HCT116 (cell line): Measurements from ENCODE around the gene C1R. TPM values are rescaled to one million over a fixed set of nuclear protein-coding genes. Genes with fewer than 3 reads are reported as not detected.

ENCODE experiments used
- ATAC-seq: fragments of 200-7000 bp; cut with Tn5 transposase; 2 replicates; pipeline ENCODE4 v1.9.1; 2020; ENCODE audit warnings: mild to moderate bottlenecking, moderate library complexity
- BruUV-seq: library from RNA; stranded (reverse); fragments of 400-500 nt; replicated peaks from 2 replicates; lab custom pipeline; 2021; lab: Mats Ljungman, UMichigan
- CTCF ChIA-PET: fragments of 300-600 bp; sonication (Branson Sonifier 250); formaldehyde crosslinking; loops from one replicate; lab custom pipeline; 2021; ENCODE audit warnings: antibody characterized with exemption; lab: Charles Lee
- POLR2A ChIA-PET: fragments of 300-600, 350-600 bp; sonication (Branson Sonifier 250); formaldehyde crosslinking; loops from one replicate; lab custom pipeline; 2021; ENCODE audit warnings: antibody characterized with exemption; lab: Charles Lee
- RAD21 ChIA-PET, 2 experiments: fragments of 300-600 bp; sonication (Branson Sonifier 250); formaldehyde crosslinking; loops; one replicate each; lab custom pipeline; 2023; ENCODE audit warnings: low total read pairs in 2 of 2; ENCODE audit not compliant: uncharacterized antibody in 2 of 2, unreplicated experiment in 2 of 2, low non-redundant PET in 1 of 2; lab: Charles Lee
- DNase-seq: peaks from one replicate; pipeline ENCODE4 v3.0.0-alpha.2; 2010; ENCODE audit warnings: low read depth, low spot score
- H2AFZ ChIP-seq: fragments of 200-600 bp; shearing (Covaris generic), sonication (generic); 2 replicates; pipeline ENCODE4 v1.6.1; 2017; ENCODE audit warnings: low read depth, mixed run types, mixed read lengths, antibody characterized with exemption, low read length; ENCODE audit not compliant: poor library complexity, severe bottlenecking
- H3K27ac ChIP-seq: 2 replicates; pipeline ENCODE4 v1.5.1; 2012; ENCODE audit warnings: low read depth, low read length
- H3K27me3 ChIP-seq: fragments of 200-600 bp; sonication (generic); 2 replicates; pipeline ENCODE4 v1.6.1; 2016; ENCODE audit warnings: mixed run types, low read length, mixed read lengths; ENCODE audit not compliant: insufficient read depth
- H3K36me3 ChIP-seq, 2 experiments: fragments of 200-500 bp in 1 of 2; fragments of 200-600 bp in 1 of 2; sonication (Bioruptor generic) in 1 of 2; sonication (generic) in 1 of 2; 2 replicates each; pipeline versions ENCODE4 v1.5.1 to v1.6.1; 2014 to 2016; ENCODE audit warnings: low read length in 2 of 2, inconsistent platforms in 1 of 2, mixed read lengths in 1 of 2, mixed run types in 1 of 2; ENCODE audit not compliant: insufficient read depth in 2 of 2, control insufficient read depth in 1 of 2
- H3K4me1 ChIP-seq, 2 experiments: fragments of 200-600 bp in 1 of 2; sonication (generic) in 1 of 2; 2 replicates each; pipeline versions ENCODE4 v1.5.1 to v1.6.1; 2012 to 2017; ENCODE audit warnings: low read length in 2 of 2, inconsistent platforms in 1 of 2, mild to moderate bottlenecking in 1 of 2, mixed read lengths in 1 of 2, mixed run types in 1 of 2, moderate library complexity in 1 of 2; ENCODE audit not compliant: insufficient read depth in 2 of 2, control insufficient read depth in 1 of 2
- H3K4me2 ChIP-seq: fragments of 200-600 bp; sonication (generic); 2 replicates; pipeline ENCODE4 v1.6.1; 2017; ENCODE audit warnings: mixed run types, low read length, mixed read lengths
- H3K4me3 ChIP-seq, 2 experiments: fragments of 200-600 bp in 1 of 2; sonication (generic) in 1 of 2; replicated peaks in 1 of 2; 2 replicates each; pipeline ENCODE4 v1.5.1; 2011 to 2016; ENCODE audit warnings: low read length in 2 of 2, control low read depth in 1 of 2, low read depth in 1 of 2, mild to moderate bottlenecking in 1 of 2, mixed read lengths in 1 of 2, mixed run types in 1 of 2
- H3K79me2 ChIP-seq: fragments of 200-600 bp; sonication (generic); 2 replicates; pipeline ENCODE4 v1.6.1; 2017; ENCODE audit warnings: mild to moderate bottlenecking, mixed run types, low read length, moderate library complexity, mixed read lengths; ENCODE audit not compliant: insufficient read depth
- H3K9ac ChIP-seq: fragments of 200-600 bp; sonication (generic); 2 replicates; pipeline ENCODE4 v1.6.1; 2016; ENCODE audit warnings: low read length, mixed read lengths
- H3K9me2 ChIP-seq: fragments of 200-600 bp; sonication (generic), shearing (Covaris generic); 2 replicates; pipeline ENCODE4 v1.6.1; 2017; ENCODE audit warnings: mixed run types, mild to moderate bottlenecking, moderate library complexity; ENCODE audit not compliant: insufficient read depth
- H3K9me3 ChIP-seq, 2 experiments: fragments of 200-500 bp in 1 of 2; fragments of 200-600 bp in 1 of 2; sonication (Bioruptor generic) in 1 of 2; sonication (generic) in 1 of 2; 2 replicates each; pipeline ENCODE4 v1.6.1; 2014 to 2017; ENCODE audit warnings: low read length in 2 of 2, mixed read lengths in 2 of 2, inconsistent platforms in 1 of 2, low read depth in 1 of 2, mild to moderate bottlenecking in 1 of 2, mixed run types in 1 of 2, moderate library complexity in 1 of 2; ENCODE audit not compliant: control insufficient read depth in 1 of 2, insufficient read depth in 1 of 2
- H4K20me1 ChIP-seq: fragments of 200-600 bp; sonication (generic), shearing (Covaris generic); 2 replicates; pipeline ENCODE4 v1.6.1; 2017; ENCODE audit warnings: mixed run types, mild to moderate bottlenecking, moderate library complexity; ENCODE audit not compliant: insufficient read depth
- CEBPB ChIP-seq: IDR thresholded peaks from 2 replicates; pipeline ENCODE4 v1.6.1; 2012; ENCODE audit warnings: low read depth
- POLR2A ChIP-seq: IDR thresholded peaks from 2 replicates; pipeline ENCODE4 v1.7.0; 2011; ENCODE audit warnings: borderline replicate concordance; ENCODE audit not compliant: insufficient read depth, insufficient read length; ENCODE audit errors: extremely low read depth
- POLR2AphosphoS5 ChIP-seq: IDR thresholded peaks from 2 replicates; pipeline ENCODE4 v1.6.1; 2011; ENCODE audit warnings: mild to moderate bottlenecking, low read depth, low read length, moderate library complexity
- RAD21 ChIP-seq: IDR thresholded peaks from 2 replicates; pipeline ENCODE4 v1.6.1; 2012; ENCODE audit warnings: low read depth, mild to moderate bottlenecking
- SIN3A ChIP-seq: IDR thresholded peaks from 2 replicates; pipeline ENCODE4 v1.6.1; 2012; ENCODE audit warnings: low read depth
- ZFX ChIP-seq: fragments of 450-650 bp; IDR thresholded peaks from 2 replicates; pipeline ENCODE4 v1.6.1; 2017
- intact Hi-C: fragments of 100-400 bp; cut with micrococcal nuclease; formaldehyde crosslinking; loops from 2 replicates; pipeline ENCODE4 v1.10.0; 2022
- total RNA-seq: library from RNA; stranded (reverse); gene quantifications from one replicate; pipeline ENCODE4 v1.2.1, GENCODE V29; 2021; ENCODE audit not compliant: unreplicated experiment
- TF ChIP-seq, protein P1 (sequence below), 3 experiments: fragments of 200-600 bp in 1 of 3; sonication (generic) in 1 of 3; IDR thresholded peaks in 2 of 3; conservative IDR thresholded peaks in 1 of 3; 2 replicates each; pipeline ENCODE4 v1.5.1; 2012 to 2017; ENCODE audit warnings: low read depth in 2 of 3, low read length in 2 of 3, antibody characterized with exemption in 1 of 3, borderline replicate concordance in 1 of 3, control low read depth in 1 of 3, mild to moderate bottlenecking in 1 of 3, mixed read lengths in 1 of 3, mixed run types in 1 of 3, moderate library complexity in 1 of 3; ENCODE audit not compliant: insufficient read depth in 1 of 3
- TF ChIP-seq, protein P2 (sequence below): IDR thresholded peaks from 2 replicates; pipeline ENCODE4 v1.6.1; 2012; ENCODE audit warnings: low read depth

C1R gene
- total RNA-seq, 1 experiment from 2014 or later = 4.3 TPM

DNA sequence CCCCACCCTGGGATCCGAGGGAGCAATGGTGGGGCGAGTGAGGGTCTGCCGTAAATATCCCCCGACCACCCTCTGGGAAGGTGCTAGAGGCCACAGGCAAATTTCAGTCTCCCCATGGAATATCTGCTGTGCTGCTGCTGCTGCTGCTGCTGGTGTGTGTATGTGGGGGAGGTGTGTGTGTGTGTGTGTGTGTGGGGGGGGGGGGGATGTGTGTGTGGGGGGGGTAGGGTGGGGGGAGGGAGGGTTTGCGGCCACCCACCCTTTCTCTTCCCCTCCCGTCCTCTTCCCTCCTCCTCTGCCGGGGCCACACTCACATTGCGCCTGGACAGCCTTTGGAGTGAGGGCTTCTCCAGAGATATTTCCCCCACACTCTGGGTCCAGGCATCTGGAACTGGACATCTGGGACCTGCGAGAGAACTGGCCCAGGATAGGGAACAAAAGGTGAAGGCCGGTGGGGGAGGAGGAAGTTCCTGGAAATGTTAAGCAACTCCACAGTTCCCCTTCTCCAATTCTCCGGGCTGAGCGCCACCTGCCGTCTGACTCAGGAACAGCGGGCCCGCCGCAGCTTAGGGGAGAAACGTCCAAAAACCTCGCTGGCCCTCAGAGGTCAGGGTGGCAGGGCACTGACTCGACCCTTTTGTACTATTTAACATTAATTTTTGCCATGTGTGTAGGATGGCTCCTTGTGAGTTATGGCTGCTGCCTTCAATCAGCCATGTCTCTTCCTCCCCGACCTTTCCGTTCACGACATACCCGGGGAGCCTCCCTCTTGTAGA lies 16.7 kb upstream of the C1R start, which contains the start of gene C1RL:
Gene C1RL (minus strand): TSS at position 419 of the 776 bp plus-strand sequence. CDS start 34 bp downstream, at position 385.
- H3K27me3 ChIP-seq = no peaks in the 10 kb centered on the region
- TF ChIP-seq, protein P1, sequence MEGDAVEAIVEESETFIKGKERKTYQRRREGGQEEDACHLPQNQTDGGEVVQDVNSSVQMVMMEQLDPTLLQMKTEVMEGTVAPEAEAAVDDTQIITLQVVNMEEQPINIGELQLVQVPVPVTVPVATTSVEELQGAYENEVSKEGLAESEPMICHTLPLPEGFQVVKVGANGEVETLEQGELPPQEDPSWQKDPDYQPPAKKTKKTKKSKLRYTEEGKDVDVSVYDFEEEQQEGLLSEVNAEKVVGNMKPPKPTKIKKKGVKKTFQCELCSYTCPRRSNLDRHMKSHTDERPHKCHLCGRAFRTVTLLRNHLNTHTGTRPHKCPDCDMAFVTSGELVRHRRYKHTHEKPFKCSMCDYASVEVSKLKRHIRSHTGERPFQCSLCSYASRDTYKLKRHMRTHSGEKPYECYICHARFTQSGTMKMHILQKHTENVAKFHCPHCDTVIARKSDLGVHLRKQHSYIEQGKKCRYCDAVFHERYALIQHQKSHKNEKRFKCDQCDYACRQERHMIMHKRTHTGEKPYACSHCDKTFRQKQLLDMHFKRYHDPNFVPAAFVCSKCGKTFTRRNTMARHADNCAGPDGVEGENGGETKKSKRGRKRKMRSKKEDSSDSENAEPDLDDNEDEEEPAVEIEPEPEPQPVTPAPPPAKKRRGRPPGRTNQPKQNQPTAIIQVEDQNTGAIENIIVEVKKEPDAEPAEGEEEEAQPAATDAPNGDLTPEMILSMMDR (IDR thresholded peaks at IDR 0.05 in 2 of 3, conservative IDR thresholded peaks at IDR 0.05 in 1 of 3; ENCODE audit: borderline replicate concordance in 1 of 3, insufficient read depth in 1 of 3, low read depth in 2 of 3, low read length in 2 of 3) = peak; percentile 69 to 96 (median 95); a peak in 5 of 6 replicates
- peak; percentile 71 for TF ChIP-seq RAD21
- TF ChIP-seq CEBPB = peak; percentile 93
- no peak for TF ChIP-seq POLR2A
- TF ChIP-seq, protein P2, sequence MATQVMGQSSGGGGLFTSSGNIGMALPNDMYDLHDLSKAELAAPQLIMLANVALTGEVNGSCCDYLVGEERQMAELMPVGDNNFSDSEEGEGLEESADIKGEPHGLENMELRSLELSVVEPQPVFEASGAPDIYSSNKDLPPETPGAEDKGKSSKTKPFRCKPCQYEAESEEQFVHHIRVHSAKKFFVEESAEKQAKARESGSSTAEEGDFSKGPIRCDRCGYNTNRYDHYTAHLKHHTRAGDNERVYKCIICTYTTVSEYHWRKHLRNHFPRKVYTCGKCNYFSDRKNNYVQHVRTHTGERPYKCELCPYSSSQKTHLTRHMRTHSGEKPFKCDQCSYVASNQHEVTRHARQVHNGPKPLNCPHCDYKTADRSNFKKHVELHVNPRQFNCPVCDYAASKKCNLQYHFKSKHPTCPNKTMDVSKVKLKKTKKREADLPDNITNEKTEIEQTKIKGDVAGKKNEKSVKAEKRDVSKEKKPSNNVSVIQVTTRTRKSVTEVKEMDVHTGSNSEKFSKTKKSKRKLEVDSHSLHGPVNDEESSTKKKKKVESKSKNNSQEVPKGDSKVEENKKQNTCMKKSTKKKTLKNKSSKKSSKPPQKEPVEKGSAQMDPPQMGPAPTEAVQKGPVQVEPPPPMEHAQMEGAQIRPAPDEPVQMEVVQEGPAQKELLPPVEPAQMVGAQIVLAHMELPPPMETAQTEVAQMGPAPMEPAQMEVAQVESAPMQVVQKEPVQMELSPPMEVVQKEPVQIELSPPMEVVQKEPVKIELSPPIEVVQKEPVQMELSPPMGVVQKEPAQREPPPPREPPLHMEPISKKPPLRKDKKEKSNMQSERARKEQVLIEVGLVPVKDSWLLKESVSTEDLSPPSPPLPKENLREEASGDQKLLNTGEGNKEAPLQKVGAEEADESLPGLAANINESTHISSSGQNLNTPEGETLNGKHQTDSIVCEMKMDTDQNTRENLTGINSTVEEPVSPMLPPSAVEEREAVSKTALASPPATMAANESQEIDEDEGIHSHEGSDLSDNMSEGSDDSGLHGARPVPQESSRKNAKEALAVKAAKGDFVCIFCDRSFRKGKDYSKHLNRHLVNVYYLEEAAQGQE = no peak
- TF ChIP-seq POLR2AphosphoS5 = peak; percentile 77
- no peak for TF ChIP-seq SIN3A
- 0 out of 2 replicates have a peak, but pooled peaks have one; percentile 19 for TF ChIP-seq ZFX
- POLR2A ChIA-PET = interaction anchor here (0.5 to 3.8 kb wide), 11 partner anchors 15 to 240 kb away, joined by 3 to 77 read pairs (median 3); partner anchors contain the start of genes C12orf57, C1R, LPCAT3 and RNU7-1
- H3K9me2 ChIP-seq = no peaks in the 10 kb centered on the region
- H3K79me2 ChIP-seq = peaks cover 25% of the 10 kb centered on the region
- DNase-seq = peak; percentile 50
- peak within 1 kb of the TSS; percentile 87 for H3K9ac ChIP-seq
- H3K27ac ChIP-seq = peak within 1 kb of the TSS; percentile 88
- CTCF ChIA-PET = interaction anchor here (0.7 to 4.2 kb wide), 10 partner anchors 9 to 240 kb away, joined by 3 to 34 read pairs (median 5); partner anchors contain the start of genes C12orf57, RNU7-1 and SPSB2
- TSS peak; percentile 62 for BruUV-seq
- H3K36me3 ChIP-seq = peaks cover 0 to 4% of the 10 kb centered on the region in 2 experiments; a peak in 1 of 4 replicates
- intact Hi-C loops = loop anchor here (1.0 to 2.0 kb wide), 4 partner anchors 90 to 236 kb away; partner anchors contain the start of genes C12orf57, EMG1, LPCAT3 and PHB2
- peak within 1 kb of the TSS; percentile 85 to 86 for H3K4me3 ChIP-seq
- no peaks in the 10 kb centered on the region for H4K20me1 ChIP-seq
- peak within 1 kb of the TSS; percentile 96 for H3K4me2 ChIP-seq
- peaks cover 4 to 16% of the 10 kb centered on the region in 2 experiments; a peak in 3 of 4 replicates for H3K4me1 ChIP-seq
- RAD21 ChIA-PET = interaction anchor here (1.0 to 2.0 kb wide), 3 partner anchors 163 to 164 kb away, joined by 3 to 7 read pairs (median 4); no protein-coding TSS in a partner anchor
- H3K9me3 ChIP-seq = peaks cover 9 to 11% of the 10 kb centered on the region in 2 experiments; a peak in 1 of 4 replicates
- H2AFZ ChIP-seq = no peak within 1 kb of the TSS
- ATAC-seq = peak; percentile 69
